Fibroblast of lung (primary cell): Measurements from ENCODE around the gene SNRNP48.

Source experiments
- CTCF ChIP-seq, 2 donors: IDR thresholded peaks in 1 of 2; conservative IDR thresholded peaks in 1 of 2; 1 replicate in 1 of 2; 2 replicates in 1 of 2; pipeline ENCODE4 v1.5.1; 2011 to 2012; ENCODE audit warnings: low read length in 2 of 2, control low read depth in 1 of 2, inconsistent platforms in 1 of 2, low read depth in 1 of 2, mild to moderate bottlenecking in 1 of 2
- EZH2 ChIP-seq: IDR thresholded peaks from 2 replicates; pipeline ENCODE4 v1.5.1; 2012; ENCODE audit warnings: low read length, control low read depth, mild to moderate bottlenecking; ENCODE audit errors: missing control alignments

GRCh38 chr6:7636151-7636550, 46.2 kb downstream of the SNRNP48 start:
- TF ChIP-seq CTCF (conservative IDR thresholded peaks at IDR 0.05 in 1 of 2, IDR thresholded peaks at IDR 0.05 in 1 of 2; ENCODE audit: low read depth in 1 of 2, low read length in 2 of 2) (no peak), EZH2 (no peak)
